Measurements from ENCODE around the gene NSD1. TPM values are rescaled to one million over a fixed set of nuclear protein-coding genes. Genes with fewer than 3 reads are reported as not detected.

The NSD1 gene
- total and polyA plus RNA-seq, 7 experiments from 2014 or later = 57.0 to 126 (median 114) TPM

- Histone ChIP-seq H3K4me3 (ENCODE audit: low read length) (no peak overlapping the region), H3K27ac (ENCODE audit: low read depth, low read length) (no peak overlapping the region), H3K36me3 (ENCODE audit: control insufficient read depth in 2 of 3, insufficient read depth in 3 of 3, low read length in 3 of 3) (peaks cover 5 to 72% (median 8%) of the 10 kb centered on the region in 3 experiments), H3K27me3 (ENCODE audit: control insufficient read depth in 2 of 2, insufficient read depth in 2 of 2, low read length in 2 of 2) (no peaks in the 10 kb centered on the region), H3K4me1 (ENCODE audit: control insufficient read depth in 2 of 2, insufficient read depth in 2 of 2, low read length in 2 of 2) (peaks cover 0 to 5% of the 10 kb centered on the region in 2 donors), H3K9me3 (ENCODE audit: control insufficient read depth in 2 of 3, low read length in 3 of 3) (no peaks in the 10 kb centered on the region)
- ATAC-seq = no peak
- ChIA-PET POLR2A (no interaction called here), CTCF (no interaction called here)
- Mint-ChIP-seq H3K4me3 (no peak overlapping the region), H3K27ac (no peak overlapping the region), H3K27me3 (no peaks in the 10 kb centered on the region), H3K36me3 (peaks cover 0 to 33% (median 16%) of the 10 kb centered on the region in 5 donors), H3K9me3 (peaks cover 0 to 2% (median 0%) of the 10 kb centered on the region in 11 donors), H3K4me1 (peaks cover 8 to 23% (median 17%) of the 10 kb centered on the region in 7 donors)
- intact Hi-C loops (cut with micrococcal nuclease) = loop anchor here in 1 of 2 donors (5.0 kb wide), 1 partner anchor 86 kb away; no protein-coding TSS in a partner anchor
- DNase-seq = no peak
These were observed 65.2 kb downstream of the NSD1 start for GRCh38 chr5:177198738-177199137.

GRCh38 chr5:177204281-177204680, 70.7 kb downstream of the NSD1 start:
- peaks cover 0 to 30% (median 14%) of the 10 kb centered on the region in 5 donors for H3K36me3 Mint-ChIP-seq
- no peak overlapping the region for H3K4me3 Mint-ChIP-seq
- H3K27ac ChIP-seq (ENCODE audit: low read depth, low read length) = no peak overlapping the region
- no peak for ATAC-seq
- H3K27me3 Mint-ChIP-seq = no peaks in the 10 kb centered on the region
- CTCF ChIA-PET = interaction anchor here (1.0 kb wide), 1 partner anchor 90 kb away, joined by 3 read pairs; no protein-coding TSS in a partner anchor
- no peak overlapping the region for H3K4me3 ChIP-seq (ENCODE audit: low read length)
- H3K4me1 ChIP-seq (ENCODE audit: control insufficient read depth in 2 of 2, insufficient read depth in 2 of 2, low read length in 2 of 2) = peaks cover 0 to 5% of the 10 kb centered on the region in 2 donors
- peaks cover 0 to 15% (median 6%) of the 10 kb centered on the region in 7 donors for H3K4me1 Mint-ChIP-seq
- POLR2A ChIA-PET = no interaction called here
- H3K9me3 ChIP-seq (ENCODE audit: control insufficient read depth in 2 of 3, low read length in 3 of 3) = no peaks in the 10 kb centered on the region
- peak overlapping the region in 2 of 9 donors; percentile 2 to 26 for H3K27ac Mint-ChIP-seq
- no peaks in the 10 kb centered on the region for H3K27me3 ChIP-seq (ENCODE audit: control insufficient read depth in 2 of 2, insufficient read depth in 2 of 2, low read length in 2 of 2)
- DNase-seq = no peak
- H3K9me3 Mint-ChIP-seq = peaks cover 0 to 2% (median 0%) of the 10 kb centered on the region in 11 donors
- intact Hi-C loops (cut with micrococcal nuclease) = loop anchor here in 1 of 2 donors (10.0 kb wide), 1 partner anchor 89 kb away; no protein-coding TSS in a partner anchor
- H3K36me3 ChIP-seq (ENCODE audit: control insufficient read depth in 2 of 3, insufficient read depth in 3 of 3, low read length in 3 of 3) = peaks cover 0 to 60% (median 10%) of the 10 kb centered on the region in 3 experiments

- Histone ChIP-seq H3K27me3 (ENCODE audit: control insufficient read depth in 2 of 2, insufficient read depth in 2 of 2, low read length in 2 of 2) (no peaks in the 10 kb centered on the region), H3K36me3 (ENCODE audit: control insufficient read depth in 2 of 3, insufficient read depth in 3 of 3, low read length in 3 of 3) (peaks cover 0 to 73% (median 4%) of the 10 kb centered on the region in 3 experiments), H3K4me1 (ENCODE audit: control insufficient read depth in 2 of 2, insufficient read depth in 2 of 2, low read length in 2 of 2) (no peaks in the 10 kb centered on the region), H3K9me3 (ENCODE audit: control insufficient read depth in 2 of 3, low read length in 3 of 3) (no peaks in the 10 kb centered on the region), H3K27ac (ENCODE audit: low read depth, low read length) (no peak overlapping the region), H3K4me3 (ENCODE audit: low read length) (no peak overlapping the region)
- Mint-ChIP-seq H3K4me1 (peaks cover 0 to 14% (median 1%) of the 10 kb centered on the region in 7 donors), H3K4me3 (no peak overlapping the region), H3K27me3 (no peaks in the 10 kb centered on the region), H3K27ac (peak overlapping the region in 1 of 9 donors; percentile 68), H3K36me3 (peaks cover 3 to 56% (median 38%) of the 10 kb centered on the region in 5 donors), H3K9me3 (peaks cover 0 to 2% (median 0%) of the 10 kb centered on the region in 11 donors)
- DNase-seq (no peak), ATAC-seq (no peak)
- ChIA-PET CTCF (interaction anchor here (0.8 kb wide), 1 partner anchor 204 kb away, joined by 4 read pairs; no protein-coding TSS in a partner anchor), POLR2A (no interaction called here)
- intact Hi-C loops (cut with micrococcal nuclease) = loop anchor here in 1 of 2 donors (10.0 kb wide), 1 partner anchor 95 kb away; no protein-coding TSS in a partner anchor
These were observed 76.0 kb downstream of the NSD1 start for GRCh38 chr5:177209610-177210009.

GRCh38 chr5:177212242-177212641, 78.7 kb downstream of the NSD1 start:
- Mint-ChIP-seq H3K36me3 (peaks cover 3 to 60% (median 45%) of the 10 kb centered on the region in 5 donors), H3K9me3 (peaks cover 0 to 2% (median 0%) of the 10 kb centered on the region in 11 donors), H3K4me3 (no peak overlapping the region), H3K27me3 (no peaks in the 10 kb centered on the region), H3K27ac (peak overlapping the region in 4 of 9 donors; percentile 21 to 57 (median 28)), H3K4me1 (peaks cover 6 to 32% (median 12%) of the 10 kb centered on the region in 7 donors)
- intact Hi-C loops (cut with micrococcal nuclease) = no loop called here
- no peaks in the 10 kb centered on the region for H3K9me3 ChIP-seq (ENCODE audit: control insufficient read depth in 2 of 3, low read length in 3 of 3)
- H3K27ac ChIP-seq (ENCODE audit: low read depth, low read length) = no peak overlapping the region
- DNase-seq = no peak
- POLR2A ChIA-PET = no interaction called here
- no peak overlapping the region for H3K4me3 ChIP-seq (ENCODE audit: low read length)
- CTCF ChIA-PET = no interaction called here
- ATAC-seq = no peak
- H3K36me3 ChIP-seq (ENCODE audit: control insufficient read depth in 2 of 3, insufficient read depth in 3 of 3, low read length in 3 of 3) = peaks cover 0 to 61% (median 0%) of the 10 kb centered on the region in 3 experiments
- H3K4me1 ChIP-seq (ENCODE audit: control insufficient read depth in 2 of 2, insufficient read depth in 2 of 2, low read length in 2 of 2) = no peaks in the 10 kb centered on the region
- no peaks in the 10 kb centered on the region for H3K27me3 ChIP-seq (ENCODE audit: control insufficient read depth in 2 of 2, insufficient read depth in 2 of 2, low read length in 2 of 2)

DNA sequence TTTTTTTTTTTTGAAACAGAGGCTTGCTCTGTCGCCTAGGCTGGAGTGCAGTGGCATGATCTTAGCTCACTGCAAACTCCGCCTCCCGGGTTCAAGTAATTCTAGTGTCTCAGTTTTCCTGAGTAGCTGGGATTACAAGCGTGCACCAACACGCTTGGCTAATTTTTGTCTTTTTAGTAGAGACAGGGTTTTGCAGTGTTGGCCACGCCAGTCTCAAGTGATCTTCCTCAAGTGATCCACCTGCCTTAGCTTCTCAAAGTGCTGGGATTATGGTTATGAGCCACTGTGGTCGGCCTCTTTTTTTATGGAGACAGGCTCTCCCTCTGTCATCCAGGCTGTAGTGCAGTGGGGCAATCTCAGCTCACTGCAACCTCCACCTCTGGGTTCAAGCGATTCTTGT, 87.0 kb downstream of the NSD1 start:
- Histone ChIP-seq H3K27me3 (ENCODE audit: control insufficient read depth in 2 of 2, insufficient read depth in 2 of 2, low read length in 2 of 2) (no peaks in the 10 kb centered on the region), H3K4me1 (ENCODE audit: control insufficient read depth in 2 of 2, insufficient read depth in 2 of 2, low read length in 2 of 2) (no peaks in the 10 kb centered on the region), H3K27ac (ENCODE audit: low read depth, low read length) (no peak overlapping the region), H3K9me3 (ENCODE audit: control insufficient read depth in 2 of 3, low read length in 3 of 3) (no peaks in the 10 kb centered on the region), H3K4me3 (ENCODE audit: low read length) (no peak overlapping the region), H3K36me3 (ENCODE audit: control insufficient read depth in 2 of 3, insufficient read depth in 3 of 3, low read length in 3 of 3) (no peaks in the 10 kb centered on the region)
- Mint-ChIP-seq H3K4me1 (peaks cover 9 to 60% (median 56%) of the 10 kb centered on the region in 7 donors), H3K36me3 (peaks cover 0 to 25% (median 17%) of the 10 kb centered on the region in 5 donors), H3K4me3 (no peak overlapping the region), H3K27ac (no peak overlapping the region), H3K27me3 (no peaks in the 10 kb centered on the region), H3K9me3 (peaks cover 0 to 2% (median 0%) of the 10 kb centered on the region in 11 donors)
- no peak for ATAC-seq
- intact Hi-C loops (cut with micrococcal nuclease) = no loop called here
- no peak for DNase-seq
- POLR2A ChIA-PET = no interaction called here
- CTCF ChIA-PET = interaction anchor here (2.0 kb wide), 1 partner anchor 107 kb away, joined by 10 read pairs; no protein-coding TSS in a partner anchor

GRCh38 chr5:177222269-177222668, 88.7 kb downstream of the NSD1 start:
- no peak overlapping the region for H3K27ac Mint-ChIP-seq
- DNase-seq (no peak), ATAC-seq (no peak)
- peaks cover 3 to 53% (median 50%) of the 10 kb centered on the region in 7 donors for H3K4me1 Mint-ChIP-seq
- no peaks in the 10 kb centered on the region for H3K27me3 ChIP-seq (ENCODE audit: control insufficient read depth in 2 of 2, insufficient read depth in 2 of 2, low read length in 2 of 2)
- peaks cover 0 to 20% (median 13%) of the 10 kb centered on the region in 5 donors for H3K36me3 Mint-ChIP-seq
- H3K9me3 ChIP-seq (ENCODE audit: control insufficient read depth in 2 of 3, low read length in 3 of 3) = no peaks in the 10 kb centered on the region
- intact Hi-C loops (cut with micrococcal nuclease) = no loop called here
- no peak overlapping the region for H3K4me3 Mint-ChIP-seq
- no peaks in the 10 kb centered on the region for H3K27me3 Mint-ChIP-seq
- no peak overlapping the region for H3K4me3 ChIP-seq (ENCODE audit: low read length)
- CTCF ChIA-PET = interaction anchor here (2.0 kb wide), 1 partner anchor 109 kb away, joined by 10 read pairs; no protein-coding TSS in a partner anchor
- H3K9me3 Mint-ChIP-seq = peaks cover 0 to 2% (median 0%) of the 10 kb centered on the region in 11 donors
- peaks cover 0 to 4% (median 0%) of the 10 kb centered on the region in 3 experiments for H3K36me3 ChIP-seq (ENCODE audit: control insufficient read depth in 2 of 3, insufficient read depth in 3 of 3, low read length in 3 of 3)
- POLR2A ChIA-PET = no interaction called here
- no peaks in the 10 kb centered on the region for H3K4me1 ChIP-seq (ENCODE audit: control insufficient read depth in 2 of 2, insufficient read depth in 2 of 2, low read length in 2 of 2)
- no peak overlapping the region for H3K27ac ChIP-seq (ENCODE audit: low read depth, low read length)

All from naive thymus-derived CD4-positive, alpha-beta T cell (primary cell).